Measurements from ENCODE around the gene NPHP1. TPM values are rescaled to one million over a fixed set of nuclear protein-coding genes. Genes with fewer than 3 reads are reported as not detected.
"Not testable (repeated sequence)": the region's sequence is repeated elsewhere in the genome, so short reads cannot be mapped to it uniquely, and the experiment has no call there.

NPHP1 gene
- total RNA-seq, 2 donors from 2014 or later, result 7.1 to 9.2 TPM

- DNase-seq (ENCODE audit: low spot score) (no peak), ATAC-seq (ENCODE audit: insufficient number of reproducible peaks, low FRiP score, low read depth) (no peak)
- H3K4me1 ChIP-seq (ENCODE audit: control insufficient read depth in 1 of 2, low read depth in 2 of 2), result no peaks in the 10 kb centered on the region
- H3K9me3 ChIP-seq, result no peaks in the 10 kb centered on the region
- no peaks in the 10 kb centered on the region for H3K27me3 ChIP-seq (replicated peaks; ENCODE audit: insufficient read depth)
- no peaks in the 10 kb centered on the region for H3K36me3 ChIP-seq
- no peak for TF ChIP-seq CTCF (IDR thresholded peaks at IDR 0.05)
- no peak overlapping the region for H3K4me3 ChIP-seq
- no peak overlapping the region for H3K27ac ChIP-seq
Measured at GRCh38 chr2:110221938-110222337, 17.1 kb upstream of the NPHP1 start.

- Histone ChIP-seq H3K9me3 (no peaks in the 10 kb centered on the region), H3K27ac (no peak overlapping the region)
- ATAC-seq (ENCODE audit: insufficient number of reproducible peaks, low FRiP score, low read depth), result no peak
Measured at GRCh38 chr2:110220190-110220564, 15.4 kb upstream of the NPHP1 start.

DNA sequence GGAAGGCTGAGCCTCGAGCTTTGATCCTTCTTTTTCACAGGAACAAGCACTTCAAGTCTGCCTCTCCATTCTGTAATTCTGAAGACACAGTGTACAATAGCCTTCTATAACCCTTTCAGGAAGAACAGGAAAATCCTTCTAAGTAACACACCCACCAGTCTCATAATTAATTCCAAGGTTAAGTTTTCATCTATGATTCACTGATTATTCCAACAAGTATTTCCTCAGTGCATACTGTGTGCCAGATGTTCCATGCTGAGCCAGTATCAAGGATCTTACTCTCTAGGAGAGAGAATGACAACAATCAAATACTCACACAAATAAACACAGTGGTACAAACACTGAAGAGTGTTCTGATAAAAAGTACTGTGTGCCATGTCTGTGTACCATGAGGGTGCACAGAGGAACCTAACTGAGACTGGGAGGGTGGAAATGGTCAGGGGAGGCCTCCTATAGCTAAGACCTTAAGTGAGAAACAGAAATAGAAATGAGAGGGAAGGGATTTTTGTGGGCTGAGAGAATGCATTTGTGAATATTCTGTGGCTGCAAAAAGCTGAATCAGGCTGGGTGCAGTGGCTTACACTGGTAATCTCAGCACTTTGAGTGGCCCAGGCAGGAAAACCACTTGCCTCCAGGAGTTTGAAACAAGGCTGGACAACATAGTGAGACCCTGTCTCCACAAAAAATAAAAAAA is 14.8 kb upstream of the NPHP1 start:
- DNase-seq (ENCODE audit: low spot score), result no peak
- Histone ChIP-seq H3K27me3 (replicated peaks; ENCODE audit: insufficient read depth) (no peaks in the 10 kb centered on the region), H3K4me1 (ENCODE audit: control insufficient read depth in 1 of 2, low read depth in 2 of 2) (no peaks in the 10 kb centered on the region), H3K27ac (no peak overlapping the region), H3K4me3 (no peak overlapping the region), H3K36me3 (no peaks in the 10 kb centered on the region), H3K9me3 (no peaks in the 10 kb centered on the region)
- no peak for TF ChIP-seq CTCF (IDR thresholded peaks at IDR 0.05)
- no peak for ATAC-seq (ENCODE audit: insufficient number of reproducible peaks, low FRiP score, low read depth)

More at GRCh38 chr2:110220190-110220564, 15.4 kb upstream of the NPHP1 start:
- no peak for DNase-seq (ENCODE audit: low spot score)
- no peak for TF ChIP-seq CTCF (IDR thresholded peaks at IDR 0.05)
- Histone ChIP-seq H3K4me3 (no peak overlapping the region), H3K27me3 (replicated peaks; ENCODE audit: insufficient read depth) (no peaks in the 10 kb centered on the region), H3K36me3 (no peaks in the 10 kb centered on the region), H3K4me1 (ENCODE audit: control insufficient read depth in 1 of 2, low read depth in 2 of 2) (no peaks in the 10 kb centered on the region)

DNA sequence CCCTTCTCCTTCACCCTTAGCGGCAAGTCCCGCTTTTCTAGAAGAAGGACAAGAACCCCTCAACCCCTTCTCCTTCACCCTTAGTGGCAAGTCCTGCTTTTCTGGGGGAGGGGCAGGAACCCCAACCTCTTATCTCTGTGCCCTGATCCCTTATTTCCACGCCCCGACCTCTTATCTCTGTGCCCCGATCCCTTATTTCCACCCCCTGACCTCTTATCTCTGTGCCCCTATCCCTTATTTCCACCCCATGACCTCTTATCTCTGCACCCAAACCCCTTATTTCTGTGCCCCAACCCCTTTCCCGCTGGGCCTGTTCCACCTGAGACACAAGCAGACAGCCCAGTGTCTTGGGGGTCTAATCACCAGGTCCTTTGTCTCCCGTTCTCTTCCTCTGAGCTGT is 14.1 kb upstream of the NPHP1 start:
- not testable (repeated sequence) for H3K36me3 ChIP-seq; H3K4me1 ChIP-seq (ENCODE audit: control insufficient read depth in 1 of 2, low read depth in 2 of 2); ATAC-seq (ENCODE audit: insufficient number of reproducible peaks, low FRiP score, low read depth); H3K27ac ChIP-seq; H3K27me3 ChIP-seq (replicated peaks; ENCODE audit: insufficient read depth); H3K4me3 ChIP-seq; H3K9me3 ChIP-seq; DNase-seq (ENCODE audit: low spot score)

GRCh38 chr2:110216803-110217202 is 12.0 kb upstream of the NPHP1 start:
- H3K9me3 ChIP-seq, result no peaks in the 10 kb centered on the region
- no peaks in the 10 kb centered on the region for H3K36me3 ChIP-seq
- ATAC-seq (ENCODE audit: insufficient number of reproducible peaks, low FRiP score, low read depth), result no peak
- DNase-seq (ENCODE audit: low spot score), result no peak
- peaks cover 0 to under 1% of the 10 kb centered on the region in 2 donors for H3K4me1 ChIP-seq (ENCODE audit: control insufficient read depth in 1 of 2, low read depth in 2 of 2)
- H3K4me3 ChIP-seq, result no peak overlapping the region
- no peak overlapping the region for H3K27ac ChIP-seq
- no peak for TF ChIP-seq CTCF (IDR thresholded peaks at IDR 0.05)
- H3K27me3 ChIP-seq (replicated peaks; ENCODE audit: insufficient read depth), result no peaks in the 10 kb centered on the region

DNA sequence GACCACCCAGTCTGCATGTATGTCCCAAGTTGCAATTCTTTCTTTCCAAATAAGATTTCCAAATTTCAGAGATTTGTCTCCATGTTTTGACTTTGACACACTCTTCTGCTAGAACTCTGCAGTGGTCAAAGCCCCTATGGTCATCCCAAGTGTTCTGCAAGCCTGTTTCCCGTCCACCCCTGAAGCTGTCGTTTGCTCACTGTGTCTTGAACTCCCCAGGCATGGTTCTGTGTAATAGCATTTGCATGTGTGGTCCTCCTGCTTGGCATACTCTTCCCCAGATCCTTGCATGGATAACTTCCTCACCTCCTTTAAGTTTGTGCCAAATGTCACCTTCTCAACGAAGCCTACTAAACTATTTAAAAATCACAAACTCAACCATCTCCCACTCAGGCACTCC is 11.4 kb upstream of the NPHP1 start:
- Histone ChIP-seq H3K4me1 (ENCODE audit: control insufficient read depth in 1 of 2, low read depth in 2 of 2) (peaks cover 5 to 6% of the 10 kb centered on the region in 2 donors), H3K27ac (no peak overlapping the region), H3K9me3 (no peaks in the 10 kb centered on the region), H3K36me3 (no peaks in the 10 kb centered on the region), H3K4me3 (no peak overlapping the region), H3K27me3 (replicated peaks; ENCODE audit: insufficient read depth) (no peaks in the 10 kb centered on the region)
- no peak for TF ChIP-seq CTCF (IDR thresholded peaks at IDR 0.05)
- DNase-seq (ENCODE audit: low spot score) (no peak), ATAC-seq (ENCODE audit: insufficient number of reproducible peaks, low FRiP score, low read depth) (no peak)

Measured in thoracic aorta (tissue), 2 donors.